Activated effector memory CD4-positive, alpha-beta T cell treated with Interleukin-2 at 50 U/mL for 16 hours (primary cell): ENCODE data around the gene SNX20.

Experiments
- DNase-seq: peaks from one replicate; pipeline ENCODE4 v3.0.0-alpha.2; 2020

The SNX20 gene

DNA sequence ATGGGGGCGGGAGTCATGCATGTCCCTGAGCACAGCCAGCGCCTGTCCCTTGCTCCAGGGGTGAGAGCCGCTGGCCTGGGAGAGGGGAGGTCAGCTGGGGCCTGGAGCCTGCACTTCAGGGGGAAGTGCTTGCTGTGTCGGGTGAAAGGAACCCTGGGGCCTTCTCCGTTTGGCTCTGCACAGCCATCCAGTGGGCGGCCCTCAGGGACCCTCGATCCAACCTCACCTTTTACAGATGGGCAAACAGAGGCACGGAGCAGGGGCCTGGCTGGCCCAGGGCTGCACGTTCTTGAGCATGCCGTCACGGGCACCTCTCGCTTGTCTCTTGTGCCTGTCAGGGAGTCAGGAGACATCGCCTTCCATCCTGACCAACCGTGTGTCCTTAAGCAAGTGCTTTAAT, 1.8 kb downstream of the SNX20 start:
- no peak for DNase-seq

DNA sequence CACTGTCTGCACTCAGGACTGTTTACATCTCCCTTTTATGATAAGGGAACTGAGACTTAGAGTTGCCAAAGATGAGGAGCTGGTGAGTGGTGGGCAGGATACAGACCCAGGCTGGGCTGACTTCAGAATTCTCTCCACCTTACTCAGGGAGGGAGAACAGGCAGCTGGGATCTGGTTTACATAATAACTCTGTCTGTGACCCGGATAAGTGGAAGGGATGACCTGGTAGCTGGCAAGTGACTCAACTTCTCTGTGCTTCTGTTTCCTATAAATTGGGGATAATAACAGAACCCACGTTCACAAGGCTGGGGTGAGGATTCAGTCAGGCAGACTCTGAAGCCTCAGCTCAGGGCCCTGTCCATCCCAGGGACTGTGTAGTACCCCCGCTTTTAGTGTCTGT, 2.6 kb downstream of the SNX20 start:
- no peak for DNase-seq

DNA sequence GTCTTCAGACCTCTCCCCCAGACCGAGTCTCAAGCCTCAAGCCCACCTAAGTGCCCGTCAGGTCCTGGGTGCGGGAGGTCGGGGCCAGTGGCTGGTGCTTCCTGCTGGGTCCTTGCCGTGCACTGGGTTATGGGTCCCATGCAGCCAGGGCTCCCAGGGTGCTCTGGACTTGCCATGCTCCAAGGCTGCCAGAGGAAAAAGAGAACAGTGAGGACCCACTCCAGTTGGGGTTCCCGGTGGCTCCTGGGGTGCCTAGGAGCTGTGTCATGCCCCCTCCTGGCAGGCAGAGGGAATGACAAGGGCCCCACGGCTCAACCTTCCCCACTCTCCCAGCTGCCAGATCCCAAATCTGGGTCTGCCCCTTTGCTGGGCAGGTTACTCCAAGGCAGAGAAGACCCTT, 3.8 kb downstream of the SNX20 start:
- DNase-seq = no peak

DNA sequence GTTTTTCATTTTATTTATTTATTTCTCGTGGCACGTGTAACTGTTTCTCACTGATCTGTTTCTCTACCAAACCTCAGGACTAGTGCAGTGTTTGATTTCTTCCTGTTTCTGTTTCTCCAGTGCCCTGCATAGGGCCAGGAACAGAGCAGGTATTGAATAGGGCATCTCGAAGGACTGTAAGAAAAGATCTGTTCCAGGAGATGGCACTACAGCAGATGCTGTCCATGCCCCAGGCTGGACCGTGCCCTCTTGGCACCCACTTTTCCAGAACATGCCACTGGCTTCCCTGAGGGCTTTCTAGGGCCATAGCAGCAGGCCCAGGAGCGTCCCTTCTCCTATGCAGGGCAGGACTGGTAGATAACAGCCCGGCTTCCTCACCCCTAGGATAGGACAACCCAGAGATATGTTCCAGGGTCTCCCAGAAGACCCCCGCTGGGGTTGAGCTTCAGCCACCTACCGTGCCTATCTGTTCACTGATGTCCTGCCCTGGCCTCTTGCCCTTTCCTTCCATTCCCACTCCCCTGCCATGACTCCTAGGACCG, 4.4 kb downstream of the SNX20 start:
- no peak for DNase-seq

DNA sequence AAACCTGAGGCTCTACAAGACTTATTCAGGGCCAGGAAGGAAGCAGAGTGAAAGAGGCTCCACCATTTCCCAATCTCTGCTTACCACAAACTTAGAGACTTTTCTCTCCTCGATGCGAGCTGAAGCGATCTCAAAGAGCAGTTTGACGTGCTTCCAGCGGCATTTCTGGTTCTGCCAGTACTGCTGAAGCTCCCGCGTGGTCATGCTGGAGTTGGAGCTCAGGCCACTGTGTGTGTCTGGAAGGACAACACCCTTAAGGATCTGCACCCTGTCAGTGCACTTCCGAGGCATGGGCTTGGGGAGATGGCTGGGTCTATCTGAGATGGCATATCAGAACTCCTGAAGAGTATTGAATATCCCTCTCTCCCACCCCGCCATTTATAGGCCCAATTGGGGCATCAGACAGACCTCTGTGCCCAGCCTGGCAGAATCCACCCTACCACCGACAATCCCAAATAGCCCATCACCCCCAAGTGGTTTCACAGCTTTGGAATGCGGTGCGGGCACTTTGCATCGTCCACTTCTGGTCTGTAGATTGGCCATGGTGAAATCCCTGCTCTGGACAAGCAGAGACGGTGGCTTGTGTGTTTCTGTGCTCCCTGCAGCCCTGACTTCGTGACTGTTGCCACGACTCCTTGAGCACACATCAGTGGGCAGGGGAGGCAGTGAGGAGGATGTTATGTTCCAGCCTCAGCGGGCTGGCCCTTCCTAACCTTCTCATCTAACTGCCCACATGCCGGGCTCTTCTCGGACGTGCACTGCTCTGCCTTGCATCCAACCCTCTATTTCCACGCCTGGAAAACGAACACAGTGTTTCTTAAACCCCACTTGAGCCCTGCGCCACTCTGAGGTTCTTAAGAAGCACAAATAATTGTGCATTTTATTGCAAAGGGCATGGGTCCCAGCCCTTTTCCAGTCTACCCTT, 5.2 kb downstream of the SNX20 start:
- no peak for DNase-seq

DNA sequence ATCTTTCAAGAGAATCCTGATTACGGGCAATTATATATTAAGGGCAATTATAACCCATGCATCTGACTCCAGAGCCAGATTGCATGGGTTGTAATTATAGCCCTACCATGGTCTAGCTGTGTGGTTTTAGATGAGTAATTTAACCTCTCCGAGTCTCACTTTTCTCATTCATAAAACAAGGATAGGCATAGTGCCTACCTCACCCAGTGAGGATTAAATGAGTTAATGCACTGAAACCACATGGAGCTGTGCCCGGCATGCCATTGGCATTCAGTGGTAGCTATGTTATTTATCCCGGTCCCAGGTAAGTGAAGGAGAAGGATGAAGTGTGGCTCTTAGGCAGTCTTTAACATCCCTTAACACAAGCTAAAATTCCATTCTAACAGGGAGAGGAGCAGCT, 6.3 kb downstream of the SNX20 start:
- no peak for DNase-seq

DNA sequence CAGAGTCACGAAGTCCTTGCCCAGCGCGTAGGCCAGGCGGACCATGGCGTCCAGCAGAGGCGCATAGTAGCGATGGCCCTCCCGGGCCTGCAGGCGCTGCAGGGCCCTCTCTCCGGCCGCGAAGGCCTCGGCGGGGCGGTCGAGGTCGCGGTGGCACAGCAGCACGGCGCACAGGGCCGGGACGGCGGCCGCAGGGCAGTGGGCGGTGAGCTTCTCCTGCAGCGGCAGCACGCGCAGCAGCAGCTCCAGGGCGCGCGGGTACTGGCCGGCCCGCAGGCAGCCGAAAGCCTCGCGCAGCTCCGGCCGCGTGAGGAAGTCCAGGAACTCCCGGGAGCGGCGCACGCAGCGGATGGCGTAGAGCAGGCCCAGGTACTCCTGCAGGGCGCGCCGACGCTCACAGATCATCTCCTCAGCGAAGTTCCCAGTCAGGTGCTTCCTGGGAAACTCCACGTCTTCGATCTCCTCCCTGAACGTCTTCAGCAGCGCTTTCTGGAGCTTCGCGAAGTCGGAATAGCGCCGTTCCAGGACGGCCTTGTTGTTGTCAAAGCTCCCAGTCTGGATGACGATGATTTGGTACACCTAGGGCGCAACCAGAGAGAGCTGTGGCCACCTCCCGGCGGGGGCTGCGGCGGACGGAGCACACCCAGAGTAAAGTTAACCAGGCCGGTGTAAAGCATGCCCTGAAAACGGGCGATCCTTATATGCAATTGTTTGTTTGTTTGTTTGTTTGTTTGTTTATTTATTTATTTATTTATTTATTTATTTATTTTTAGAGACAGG, 7.4 kb downstream of the SNX20 start:
- DNase-seq = no peak

DNA sequence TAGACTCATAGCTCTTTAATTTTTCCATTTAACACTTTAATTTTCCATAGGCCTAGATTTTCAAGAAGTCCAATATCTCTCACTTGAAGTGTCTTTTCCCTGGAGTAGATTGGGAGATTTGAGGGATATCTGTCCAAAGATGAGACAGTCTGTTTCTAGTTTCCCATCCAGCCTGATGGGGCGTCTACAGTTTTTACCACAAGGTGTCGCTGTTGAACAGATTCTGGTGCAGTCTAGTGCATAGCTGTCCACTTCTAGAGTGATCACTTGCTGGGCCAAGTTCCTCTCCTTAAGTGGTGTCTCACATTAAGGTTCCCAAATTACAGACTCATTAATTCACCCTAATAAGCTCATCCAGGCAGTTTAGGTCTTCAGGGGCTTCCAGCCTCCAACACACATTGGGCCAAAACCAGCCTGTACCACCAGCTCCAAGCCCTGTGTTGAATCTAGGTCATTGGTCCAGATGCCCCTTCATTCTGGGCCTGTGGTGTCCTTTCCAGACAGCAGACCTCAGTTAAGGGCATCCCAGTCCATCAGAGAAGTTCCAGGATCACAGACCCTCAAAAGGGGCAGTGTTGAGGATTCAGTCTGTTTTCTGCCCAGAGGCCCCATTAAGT, 9.4 kb downstream of the SNX20 start:
- DNase-seq = peak; percentile 28

DNA sequence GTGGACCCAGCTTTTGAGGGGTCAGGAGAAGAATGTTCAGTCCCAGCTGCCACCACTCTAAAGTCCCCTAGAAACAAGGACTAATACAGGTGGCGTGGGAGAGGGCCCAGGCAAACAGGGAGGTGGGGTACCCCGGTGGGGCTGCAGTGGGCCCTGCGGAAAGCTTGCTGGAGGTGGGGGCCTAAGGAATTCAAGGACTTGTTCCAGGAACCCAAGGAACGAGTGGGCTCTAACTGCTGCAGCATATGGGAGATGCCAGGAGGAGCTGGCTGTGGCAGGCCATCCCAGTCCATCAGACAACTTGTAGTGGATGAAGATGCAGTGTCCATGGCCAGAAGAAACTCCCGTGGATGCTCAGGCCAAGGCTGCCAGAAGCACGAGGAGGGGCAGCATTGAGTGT, 10.6 kb downstream of the SNX20 start:
- no peak for DNase-seq

DNA sequence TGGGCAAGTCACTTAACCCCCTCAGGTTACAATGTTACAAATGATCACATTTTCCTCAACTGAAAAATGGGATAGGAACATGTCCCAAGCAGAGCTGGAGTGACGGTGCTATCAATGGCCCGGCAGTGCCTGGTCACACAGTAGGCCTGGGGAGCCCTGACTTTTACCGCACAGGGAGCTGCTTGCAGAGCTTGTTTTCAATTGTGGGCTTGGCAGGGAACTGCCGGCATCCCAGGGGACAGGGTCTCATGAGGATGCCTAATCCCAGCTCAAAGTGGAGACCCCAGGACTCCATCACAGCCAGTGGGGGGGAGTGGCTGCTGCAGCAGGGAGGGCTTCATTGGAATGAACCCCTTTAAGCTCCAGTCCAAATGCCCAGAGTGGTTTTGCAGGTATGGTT, 11.4 kb downstream of the SNX20 start:
- DNase-seq = no peak

DNA sequence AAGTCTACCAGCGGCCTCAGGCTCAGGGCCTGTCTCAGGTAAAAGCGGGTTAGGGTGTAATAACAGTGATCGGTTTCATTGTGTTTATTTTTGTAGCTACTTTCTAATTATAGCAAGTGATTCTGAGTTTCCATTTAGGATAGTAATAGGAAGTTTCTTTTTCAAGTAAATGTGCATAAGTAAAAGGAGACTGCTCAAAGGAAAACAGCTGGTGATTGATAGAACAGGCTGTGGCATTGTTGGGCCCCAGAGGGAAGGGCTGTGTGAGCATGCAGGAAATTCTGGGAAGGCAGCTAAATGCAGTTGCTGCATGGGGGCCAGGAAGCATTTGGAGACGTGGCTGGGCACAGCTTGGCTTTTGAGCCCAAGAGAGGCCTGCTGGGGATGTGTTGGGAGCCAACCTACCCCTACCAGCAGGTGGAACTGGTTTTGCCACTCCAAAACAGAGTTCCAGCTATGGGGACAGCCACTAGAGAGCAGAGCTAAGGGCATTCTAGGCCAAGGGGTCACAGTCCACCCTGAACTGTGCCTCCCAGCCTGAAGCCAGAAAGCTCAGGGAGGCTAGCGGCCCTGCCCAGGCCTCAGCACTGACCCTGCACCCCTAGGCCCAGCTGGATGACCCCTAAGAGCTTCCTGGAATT, 12.6 kb downstream of the SNX20 start:
- no peak for DNase-seq

DNA sequence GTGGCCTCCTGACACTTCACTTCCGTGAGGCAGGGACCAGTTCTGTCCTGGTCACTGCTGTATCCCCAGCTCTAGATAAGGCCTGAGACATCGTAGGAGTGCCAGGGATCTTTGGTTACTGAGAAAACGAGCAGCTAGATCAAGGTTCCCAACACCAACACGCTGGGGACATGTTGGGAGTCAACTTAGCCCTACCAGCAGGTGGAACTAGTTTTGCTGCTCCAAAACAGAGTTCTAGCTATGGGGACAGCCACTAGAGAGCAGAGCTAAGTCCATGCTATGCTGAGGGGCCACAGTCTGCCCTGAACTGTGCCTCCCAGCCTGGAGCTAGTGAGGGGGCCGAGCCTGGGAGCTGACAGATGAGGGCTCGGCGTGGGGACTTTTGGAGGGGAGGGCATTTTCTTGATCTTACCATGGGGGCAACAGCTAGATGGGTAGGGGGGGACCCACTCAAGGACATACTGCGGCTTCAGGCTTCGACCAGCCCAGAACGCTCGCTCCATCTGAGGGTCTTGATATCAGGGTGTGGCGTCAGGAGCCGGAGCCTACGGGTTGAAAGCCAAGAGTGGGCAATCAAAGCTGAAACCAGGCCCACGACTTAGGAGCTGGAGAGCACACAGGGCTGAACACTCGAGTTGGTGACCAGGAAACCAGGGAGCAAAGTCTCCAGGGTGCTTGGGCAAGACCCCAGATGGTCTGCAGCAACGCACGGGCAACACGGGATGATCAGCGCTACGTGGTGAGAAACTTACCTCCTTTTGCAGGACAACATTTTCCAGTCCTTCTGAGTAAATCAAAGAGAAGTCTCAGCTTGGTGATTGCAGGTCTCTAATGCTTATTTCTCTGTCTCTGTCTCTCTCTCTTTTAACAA, 13.4 kb downstream of the SNX20 start:
- no peak for DNase-seq

DNA sequence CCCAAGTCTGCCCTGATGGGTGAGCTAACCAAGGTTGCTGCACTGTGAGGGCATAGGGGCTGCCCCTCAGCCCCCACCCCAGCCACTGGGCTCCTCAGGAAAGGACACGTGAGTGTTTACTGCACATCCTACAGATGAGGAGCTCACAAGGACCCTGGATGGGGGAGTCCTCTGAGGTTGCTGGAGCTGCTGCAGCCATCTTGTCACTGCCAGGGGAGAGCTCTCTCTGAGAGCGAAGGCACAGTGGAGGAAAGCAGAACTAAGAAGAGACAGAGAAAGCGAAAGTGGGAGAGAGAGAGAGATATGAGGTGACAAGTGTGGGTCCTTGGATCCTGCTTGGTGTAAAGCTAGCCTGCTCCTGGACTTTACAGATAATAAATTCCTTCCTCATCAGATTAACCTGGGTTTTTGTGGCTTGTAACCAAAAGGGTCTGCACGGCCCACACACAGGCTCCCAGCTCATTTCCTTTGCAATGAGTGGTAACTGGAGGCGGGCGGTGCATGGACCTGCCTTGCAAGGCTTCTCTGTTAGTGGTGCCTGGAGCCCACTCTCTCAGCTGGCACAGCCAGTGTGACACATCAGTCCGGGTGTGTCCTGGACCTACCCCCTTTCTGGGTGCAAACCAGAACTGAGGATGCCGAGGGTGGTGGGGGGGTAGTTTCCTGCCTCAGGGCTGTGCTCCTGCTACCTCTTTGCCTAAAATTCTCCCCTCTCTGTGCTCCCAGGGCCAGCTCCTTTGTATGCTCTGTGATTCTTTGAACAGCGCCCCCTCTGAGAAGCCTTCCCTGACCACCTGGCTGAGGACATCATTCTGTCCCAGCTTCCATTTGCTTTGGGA, 14.2 kb downstream of the SNX20 start:
- DNase-seq = peak; percentile 37

DNA sequence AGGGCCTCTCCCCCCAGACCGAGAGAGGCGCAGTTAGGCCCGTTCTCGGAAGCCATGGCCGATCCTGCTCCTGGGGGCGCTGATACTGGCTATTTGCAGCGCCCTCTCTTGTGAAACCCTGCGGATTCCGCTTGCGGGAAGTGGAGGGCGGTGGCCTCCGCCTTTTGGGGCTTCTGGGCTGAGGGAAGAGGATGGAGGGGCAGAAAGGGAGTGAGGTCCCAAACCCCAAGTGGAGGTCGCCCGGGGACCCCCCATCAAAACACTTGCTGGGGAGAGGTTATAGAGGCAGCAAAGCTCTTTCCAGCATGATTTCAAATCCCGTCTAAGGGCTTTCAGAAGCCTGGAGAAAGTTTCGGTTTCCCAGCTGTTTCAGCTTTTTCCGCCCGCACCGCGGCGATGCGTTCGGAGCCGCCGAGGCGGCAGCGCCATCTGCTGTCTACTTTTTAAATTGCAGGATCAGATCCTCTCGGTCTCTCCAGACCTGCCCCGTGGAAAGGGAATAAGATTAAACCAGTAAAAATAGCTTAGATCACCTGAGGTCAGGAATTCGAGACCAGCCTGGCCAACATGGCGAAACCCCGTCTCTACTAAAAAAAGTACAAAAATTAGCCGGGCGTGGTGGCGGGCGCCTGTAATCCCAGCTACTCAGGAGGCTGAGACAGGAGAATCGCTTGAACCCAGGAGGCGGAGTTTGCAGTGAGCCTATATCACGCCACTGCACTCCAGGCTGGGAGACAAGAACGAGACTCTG, 15.8 kb downstream of the SNX20 start:
- peak; percentile 72 for DNase-seq

DNA sequence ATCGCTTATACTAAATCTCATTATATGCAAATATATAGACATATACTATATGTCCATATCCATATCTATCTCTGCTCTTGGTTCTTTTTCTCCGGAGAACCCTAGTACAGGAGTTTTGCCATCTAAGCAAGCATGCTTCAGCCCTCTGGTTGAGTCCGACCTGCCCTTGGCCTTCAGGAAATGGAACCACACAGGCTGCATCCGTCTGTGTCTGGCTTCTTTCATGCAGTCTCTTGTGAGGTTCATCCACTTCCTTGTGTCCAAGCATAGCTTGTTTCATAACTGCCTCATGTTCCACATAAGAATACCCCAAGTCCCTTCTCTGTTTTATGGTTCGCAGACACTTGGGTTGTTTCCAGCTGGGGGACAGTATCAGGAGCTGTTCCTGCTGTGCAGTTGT, 16.8 kb downstream of the SNX20 start:
- no peak for DNase-seq

DNA sequence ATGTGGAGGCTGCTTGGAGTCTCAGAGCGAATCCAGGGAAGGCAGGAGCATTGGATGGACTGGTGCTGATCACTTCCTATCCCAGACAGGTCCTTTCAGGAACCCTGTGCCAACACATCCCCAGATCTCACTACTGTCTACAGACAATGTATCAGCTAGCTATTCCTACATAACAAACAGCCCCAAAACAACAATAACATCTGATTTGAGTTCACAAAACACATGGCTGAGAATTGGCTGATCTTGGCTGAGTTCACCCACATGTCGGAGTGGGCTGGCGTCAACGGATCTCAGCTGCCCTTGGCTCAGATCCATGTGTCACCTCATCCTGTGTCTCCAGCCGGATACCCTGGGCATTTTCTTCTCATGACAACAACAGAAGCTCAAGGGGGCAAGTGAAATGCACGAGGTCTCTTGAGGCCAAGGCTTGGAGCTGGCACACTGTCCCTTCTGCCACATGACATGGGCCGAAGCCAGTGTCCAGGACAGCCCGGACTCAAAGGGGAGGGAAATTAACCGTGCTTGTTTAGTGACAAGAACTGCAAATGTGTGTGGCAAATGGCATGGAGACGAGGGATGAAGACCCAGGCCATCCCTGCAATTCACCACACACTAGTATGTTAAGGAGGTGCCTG, 18.7 kb downstream of the SNX20 start:
- DNase-seq = no peak

DNA sequence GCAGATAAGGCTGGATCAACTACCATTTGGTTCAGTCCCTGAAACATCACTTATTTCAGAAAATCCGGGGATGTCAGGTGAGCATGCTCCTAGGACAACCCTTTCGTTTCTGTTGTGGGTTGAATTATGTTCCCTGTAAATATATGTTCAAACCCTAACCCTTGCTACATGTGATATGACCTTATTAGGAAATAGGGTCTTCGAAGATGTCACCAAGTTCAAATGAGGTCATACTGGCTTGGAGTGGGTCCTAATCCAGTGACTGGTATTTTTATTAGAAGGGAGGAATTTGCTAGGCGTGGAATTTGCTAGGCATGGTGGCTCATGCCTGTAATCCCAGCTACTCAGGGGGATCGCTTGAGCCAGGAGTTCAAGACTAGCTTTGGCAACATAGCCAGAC, 21.3 kb downstream of the SNX20 start:
- DNase-seq = no peak

DNA sequence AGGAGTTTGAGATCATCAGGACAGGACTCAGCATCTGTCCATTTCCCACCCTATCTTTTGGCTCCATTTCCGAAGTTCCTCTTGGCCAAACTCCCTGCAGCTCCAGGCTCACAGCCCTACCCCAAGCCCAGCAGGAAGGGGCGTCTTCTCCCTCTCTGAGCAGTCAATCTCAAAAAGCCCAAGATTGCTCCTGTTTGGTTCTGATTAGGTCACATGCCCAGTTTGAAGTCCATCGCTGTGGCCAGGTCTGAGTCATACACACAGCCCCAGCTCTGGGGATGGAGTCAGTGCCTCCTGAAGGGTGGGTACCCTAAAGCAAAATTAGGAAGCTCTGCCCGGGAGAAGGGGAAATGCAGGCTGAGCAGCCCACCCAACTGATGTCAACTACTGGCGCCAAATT, 23.9 kb downstream of the SNX20 start:
- DNase-seq = no peak

DNA sequence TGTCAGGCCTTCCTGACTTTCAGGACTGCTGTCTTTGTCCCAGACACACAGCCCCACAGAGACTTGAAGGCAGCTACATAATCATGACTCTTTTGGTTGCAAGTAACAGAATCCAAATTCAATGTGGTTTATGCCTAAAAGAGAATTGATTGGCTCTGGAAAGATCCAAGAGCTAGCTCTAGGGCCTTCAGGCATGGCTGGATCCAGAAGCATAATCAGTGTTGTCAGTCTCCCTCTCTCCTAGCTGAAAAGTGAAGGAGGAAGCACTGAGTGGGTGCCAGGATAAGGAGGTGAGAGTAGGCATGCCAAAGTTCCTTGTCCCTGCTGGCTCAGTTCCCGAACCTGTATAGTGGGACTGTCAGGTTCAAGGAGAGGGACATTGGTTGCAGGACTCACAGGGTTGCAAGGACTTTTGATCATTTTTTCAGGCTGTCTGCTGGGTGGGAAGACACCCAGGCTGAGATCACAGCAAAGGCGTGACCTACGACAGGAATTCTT, 25.5 kb downstream of the SNX20 start:
- DNase-seq = no peak
